HEK293 (cell line): ENCODE measurements around the gene TMEM106A.

Source experiments
- BCL11A ChIP-seq: fragments of 450-650 bp; formaldehyde crosslinking; IDR thresholded peaks from 2 replicates; pipeline ENCODE4 v1.5.1; 2016; ENCODE audit warnings: low read depth, missing biosample characterization, missing genetic modification characterization
- ZBTB49 ChIP-seq: fragments of 450-650 bp; formaldehyde crosslinking; IDR thresholded peaks from 2 replicates; pipeline ENCODE4 v1.5.1; 2016; ENCODE audit warnings: missing biosample characterization, missing genetic modification characterization, low read depth
- ZBTB7A ChIP-seq: fragments of 450-650 bp; formaldehyde crosslinking; IDR thresholded peaks from 2 replicates; pipeline ENCODE4 v1.5.1; 2016; ENCODE audit warnings: low read depth, missing biosample characterization, missing genetic modification characterization
- ZFP37 ChIP-seq: fragments of 450-650 bp; formaldehyde crosslinking; IDR thresholded peaks from 2 replicates; pipeline ENCODE4 v1.5.1; 2016; ENCODE audit warnings: missing biosample characterization, missing genetic modification characterization
- ZNF140 ChIP-seq: fragments of 450-650 bp; formaldehyde crosslinking; IDR thresholded peaks from 2 replicates; pipeline ENCODE4 v1.5.1; 2016; ENCODE audit warnings: missing biosample characterization, missing genetic modification characterization
- ZNF24 ChIP-seq: fragments of 450-650 bp; formaldehyde crosslinking; IDR thresholded peaks from 2 replicates; pipeline ENCODE4 v1.5.1; 2016; ENCODE audit warnings: missing biosample characterization, missing genetic modification characterization
- ZNF501 ChIP-seq: fragments of 450-650 bp; formaldehyde crosslinking; IDR thresholded peaks from 2 replicates; pipeline ENCODE4 v1.5.1; 2016; ENCODE audit warnings: missing biosample characterization, missing genetic modification characterization
- ZNF529 ChIP-seq: fragments of 450-650 bp; formaldehyde crosslinking; IDR thresholded peaks from 2 replicates; pipeline ENCODE4 v1.5.1; 2017; ENCODE audit warnings: missing genetic modification characterization, missing biosample characterization; ENCODE audit not compliant: insufficient replicate concordance
- ZNF670 ChIP-seq: fragments of 450-650 bp; formaldehyde crosslinking; IDR thresholded peaks from 2 replicates; pipeline ENCODE4 v1.5.1; 2016; ENCODE audit warnings: missing biosample characterization, missing genetic modification characterization, low read depth
- ZNF707 ChIP-seq: fragments of 450-650 bp; formaldehyde crosslinking; IDR thresholded peaks from 2 replicates; pipeline ENCODE4 v1.5.1; 2016; ENCODE audit warnings: missing biosample characterization, missing genetic modification characterization
- ZNF76 ChIP-seq: fragments of 450-650 bp; formaldehyde crosslinking; IDR thresholded peaks from 2 replicates; pipeline ENCODE4; 2016; ENCODE audit warnings: low read depth, missing biosample characterization, missing genetic modification characterization, borderline replicate concordance
- TF ChIP-seq, protein P1 (sequence below): fragments of 450-650 bp; formaldehyde crosslinking; IDR thresholded peaks from 2 replicates; pipeline ENCODE4 v1.5.1; 2016; ENCODE audit warnings: missing biosample characterization, missing genetic modification characterization
- TF ChIP-seq, protein P2 (sequence below): fragments of 450-650 bp; formaldehyde crosslinking; IDR thresholded peaks from 2 replicates; pipeline ENCODE4 v1.5.1; 2016; ENCODE audit warnings: missing biosample characterization, missing genetic modification characterization

DNA sequence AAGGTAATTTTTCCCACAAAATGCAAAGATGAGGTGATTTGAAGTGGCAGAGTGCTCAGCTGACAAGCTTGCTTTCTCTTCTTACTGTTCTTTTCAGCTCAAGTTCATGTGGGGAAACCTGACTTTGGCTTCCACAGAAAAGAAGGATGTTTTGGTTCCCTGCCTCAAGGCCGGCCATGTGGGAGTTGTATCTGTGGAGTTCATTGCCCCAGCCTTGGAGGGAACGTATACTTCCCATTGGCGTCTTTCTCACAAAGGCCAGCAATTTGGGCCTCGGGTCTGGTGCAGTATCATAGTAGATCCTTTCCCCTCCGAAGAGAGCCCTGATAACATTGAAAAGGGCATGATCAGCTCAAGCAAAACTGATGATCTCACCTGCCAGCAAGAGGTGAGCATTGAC lies 18.4 kb upstream of the TMEM106A start:
- TF ChIP-seq ZNF529 (no peak), ZNF76 (tag by site-specific recombination) (no peak), ZBTB49 (tag by site-specific recombination) (no peak), ZNF707 (tag by site-specific recombination) (no peak), ZNF670 (tag by site-specific recombination) (no peak), ZNF24 (tag by site-specific recombination) (no peak), ZBTB7A (tag by site-specific recombination) (no peak), ZNF140 (tag by site-specific recombination) (no peak), ZNF501 (tag by site-specific recombination) (no peak), ZFP37 (tag by site-specific recombination) (no peak), BCL11A (tag by site-specific recombination) (no peak)
- TF ChIP-seq, protein P1, sequence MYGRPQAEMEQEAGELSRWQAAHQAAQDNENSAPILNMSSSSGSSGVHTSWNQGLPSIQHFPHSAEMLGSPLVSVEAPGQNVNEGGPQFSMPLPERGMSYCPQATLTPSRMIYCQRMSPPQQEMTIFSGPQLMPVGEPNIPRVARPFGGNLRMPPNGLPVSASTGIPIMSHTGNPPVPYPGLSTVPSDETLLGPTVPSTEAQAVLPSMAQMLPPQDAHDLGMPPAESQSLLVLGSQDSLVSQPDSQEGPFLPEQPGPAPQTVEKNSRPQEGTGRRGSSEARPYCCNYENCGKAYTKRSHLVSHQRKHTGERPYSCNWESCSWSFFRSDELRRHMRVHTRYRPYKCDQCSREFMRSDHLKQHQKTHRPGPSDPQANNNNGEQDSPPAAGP (tag by site-specific recombination) = no peak
- TF ChIP-seq, protein P2, sequence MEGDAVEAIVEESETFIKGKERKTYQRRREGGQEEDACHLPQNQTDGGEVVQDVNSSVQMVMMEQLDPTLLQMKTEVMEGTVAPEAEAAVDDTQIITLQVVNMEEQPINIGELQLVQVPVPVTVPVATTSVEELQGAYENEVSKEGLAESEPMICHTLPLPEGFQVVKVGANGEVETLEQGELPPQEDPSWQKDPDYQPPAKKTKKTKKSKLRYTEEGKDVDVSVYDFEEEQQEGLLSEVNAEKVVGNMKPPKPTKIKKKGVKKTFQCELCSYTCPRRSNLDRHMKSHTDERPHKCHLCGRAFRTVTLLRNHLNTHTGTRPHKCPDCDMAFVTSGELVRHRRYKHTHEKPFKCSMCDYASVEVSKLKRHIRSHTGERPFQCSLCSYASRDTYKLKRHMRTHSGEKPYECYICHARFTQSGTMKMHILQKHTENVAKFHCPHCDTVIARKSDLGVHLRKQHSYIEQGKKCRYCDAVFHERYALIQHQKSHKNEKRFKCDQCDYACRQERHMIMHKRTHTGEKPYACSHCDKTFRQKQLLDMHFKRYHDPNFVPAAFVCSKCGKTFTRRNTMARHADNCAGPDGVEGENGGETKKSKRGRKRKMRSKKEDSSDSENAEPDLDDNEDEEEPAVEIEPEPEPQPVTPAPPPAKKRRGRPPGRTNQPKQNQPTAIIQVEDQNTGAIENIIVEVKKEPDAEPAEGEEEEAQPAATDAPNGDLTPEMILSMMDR (tag by site-specific recombination) = no peak
